ENCODE measurements around the gene PIGW.

GRCh38 chr17:36586138-36586537, 51.4 kb downstream of the PIGW start:
- TF ChIP-seq POLR2A (IDR thresholded peaks at IDR 0.05) (no peak), CTCF (IDR thresholded peaks at IDR 0.05) (no peak)
